Sigmoid colon (tissue), 4 donors: Measurements from ENCODE around the gene TJP1.
A peak's percentile ranks its signal among the peaks of the same experiment; 100 is the strongest.

ENCODE experiments used
- CTCF ChIP-seq, 4 experiments: fragments of 450-650 bp in 3 of 4; fragments of 200-600 bp in 1 of 4; IDR thresholded peaks; one replicate each; pipeline ENCODE4 v1.5.1; 2016 to 2019; ENCODE audit warnings: antibody characterized with exemption in 4 of 4, mild to moderate bottlenecking in 3 of 4, moderate library complexity in 2 of 4
- EP300 ChIP-seq, 4 donors: sonication (generic); formaldehyde crosslinking; IDR thresholded peaks; one replicate each; pipeline ENCODE4 v1.6.1; 2017; ENCODE audit warnings: antibody characterized with exemption in 4 of 4
- POLR2A ChIP-seq, 2 donors: fragments of 450-650 bp; IDR thresholded peaks; one replicate each; pipeline ENCODE4 v1.6.1; 2016; ENCODE audit warnings: antibody characterized with exemption in 2 of 2, mild to moderate bottlenecking in 2 of 2, moderate library complexity in 2 of 2
- POLR2AphosphoS5 ChIP-seq, 4 donors: sonication (generic); formaldehyde crosslinking; IDR thresholded peaks; one replicate each; pipeline ENCODE4 v1.6.1; 2017; ENCODE audit warnings: antibody characterized with exemption in 4 of 4

DNA sequence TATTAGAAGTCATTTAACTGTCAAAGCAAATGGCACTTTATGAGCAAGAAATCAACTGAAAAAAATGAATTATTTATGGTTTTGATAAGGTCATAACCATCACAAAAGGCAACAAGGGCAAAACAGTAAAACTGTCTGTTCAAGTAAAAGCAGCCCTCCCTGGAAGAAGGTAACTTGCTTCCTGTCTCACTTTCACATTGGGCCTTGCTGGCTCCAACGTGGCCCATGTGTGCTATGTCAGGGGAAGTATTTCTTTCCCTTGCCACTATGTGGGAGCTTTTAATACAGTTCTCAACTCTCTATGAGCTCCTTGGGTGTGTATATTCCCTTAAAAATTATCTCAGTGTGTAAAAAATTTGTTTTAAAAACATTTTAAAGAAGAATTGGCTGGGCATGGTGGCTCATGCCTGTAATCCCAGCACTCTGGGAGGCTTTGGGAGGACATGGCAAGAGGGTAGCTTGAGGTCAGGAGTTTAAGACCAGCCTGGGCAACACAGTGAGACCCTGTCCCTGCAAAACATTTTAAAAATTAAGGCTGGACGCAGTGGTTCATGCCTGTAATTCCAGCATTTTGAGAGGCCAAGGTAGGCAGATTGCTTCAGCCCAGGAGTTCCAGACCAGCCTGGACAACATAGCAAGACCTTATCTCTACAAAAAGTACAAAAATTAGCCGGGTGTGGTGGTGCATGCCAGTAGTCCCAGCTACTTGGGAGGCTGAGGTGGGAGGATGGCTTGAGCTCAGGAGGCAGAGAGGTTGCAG lies 45.2 kb upstream of the TJP1 start:
- TF ChIP-seq CTCF (IDR thresholded peaks at IDR 0.05) = no peak
- peak in 1 of 4 donors; percentile 16 for TF ChIP-seq POLR2AphosphoS5 (IDR thresholded peaks at IDR 0.05)
- TF ChIP-seq EP300 (IDR thresholded peaks at IDR 0.05) = no peak
- no peak for TF ChIP-seq POLR2A (IDR thresholded peaks at IDR 0.05)
